NB4 (cell line): ENCODE measurements around the gene C20orf141.

Experiments
- MYC ChIP-seq: IDR thresholded peaks from 2 replicates; pipeline ENCODE4 v1.6.1; 2011; ENCODE audit warnings: low read depth, low read length
- TF ChIP-seq, protein P1 (sequence below): IDR thresholded peaks from one replicate; pipeline ENCODE4 v1.5.1; 2012; ENCODE audit warnings: low read depth, low read length

DNA sequence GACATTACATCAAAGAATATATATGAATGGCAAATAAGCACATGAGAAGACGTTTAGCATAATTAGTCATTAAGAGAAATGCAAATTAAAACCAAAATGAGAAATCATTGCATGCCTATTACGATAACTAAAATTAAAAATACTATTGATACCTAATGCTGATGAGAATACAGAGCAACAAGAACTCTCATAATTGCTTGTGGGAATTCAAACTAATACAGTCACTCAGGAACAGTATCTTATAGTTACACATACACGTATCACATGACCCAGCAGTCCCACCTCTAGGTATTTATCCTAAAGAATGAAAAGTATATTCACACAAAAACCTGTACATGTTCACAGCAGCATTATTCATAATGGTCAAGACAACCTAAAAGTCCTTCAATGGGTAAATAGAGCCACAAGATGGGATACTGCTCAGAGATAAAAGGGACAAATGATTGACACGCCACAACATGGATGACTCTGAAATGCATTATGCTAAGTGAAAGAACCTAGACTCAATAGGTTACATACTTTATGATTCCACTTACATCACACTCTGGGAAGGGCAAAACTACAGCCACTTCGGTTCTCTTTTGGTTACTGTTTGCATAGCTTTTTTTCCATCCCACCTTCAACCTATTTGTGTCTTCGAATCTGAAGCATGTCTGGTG lies 30.8 kb upstream of the C20orf141 start:
- TF ChIP-seq, protein P1, sequence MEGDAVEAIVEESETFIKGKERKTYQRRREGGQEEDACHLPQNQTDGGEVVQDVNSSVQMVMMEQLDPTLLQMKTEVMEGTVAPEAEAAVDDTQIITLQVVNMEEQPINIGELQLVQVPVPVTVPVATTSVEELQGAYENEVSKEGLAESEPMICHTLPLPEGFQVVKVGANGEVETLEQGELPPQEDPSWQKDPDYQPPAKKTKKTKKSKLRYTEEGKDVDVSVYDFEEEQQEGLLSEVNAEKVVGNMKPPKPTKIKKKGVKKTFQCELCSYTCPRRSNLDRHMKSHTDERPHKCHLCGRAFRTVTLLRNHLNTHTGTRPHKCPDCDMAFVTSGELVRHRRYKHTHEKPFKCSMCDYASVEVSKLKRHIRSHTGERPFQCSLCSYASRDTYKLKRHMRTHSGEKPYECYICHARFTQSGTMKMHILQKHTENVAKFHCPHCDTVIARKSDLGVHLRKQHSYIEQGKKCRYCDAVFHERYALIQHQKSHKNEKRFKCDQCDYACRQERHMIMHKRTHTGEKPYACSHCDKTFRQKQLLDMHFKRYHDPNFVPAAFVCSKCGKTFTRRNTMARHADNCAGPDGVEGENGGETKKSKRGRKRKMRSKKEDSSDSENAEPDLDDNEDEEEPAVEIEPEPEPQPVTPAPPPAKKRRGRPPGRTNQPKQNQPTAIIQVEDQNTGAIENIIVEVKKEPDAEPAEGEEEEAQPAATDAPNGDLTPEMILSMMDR: no peak
- no peak for TF ChIP-seq MYC
